Effector memory CD4-positive, alpha-beta T cell (primary cell): ENCODE data around the gene CACNA2D1.

Source experiments
- DNase-seq, 3 donors: peaks; one replicate each; pipeline ENCODE4 v3.0.0-alpha.2; 2020
- H3K27ac ChIP-seq: 2 replicates; pipeline ENCODE4 v1.7.0; 2013; ENCODE audit warnings: mild to moderate bottlenecking, low read length, moderate library complexity; ENCODE audit not compliant: insufficient read depth, poor library complexity, severe bottlenecking
- H3K27me3 ChIP-seq: replicated peaks from 2 replicates; pipeline ENCODE4 v1.7.0; 2013; ENCODE audit warnings: mild to moderate bottlenecking, low read length; ENCODE audit not compliant: insufficient read depth, control insufficient read depth, poor library complexity, severe bottlenecking
- H3K36me3 ChIP-seq: 2 replicates; pipeline ENCODE4 v1.7.0; 2013; ENCODE audit warnings: mild to moderate bottlenecking, low read length, moderate library complexity; ENCODE audit not compliant: control insufficient read depth, insufficient read depth
- H3K4me1 ChIP-seq: 2 replicates; pipeline ENCODE4 v1.7.0; 2013; ENCODE audit warnings: low read length, mild to moderate bottlenecking; ENCODE audit not compliant: control insufficient read depth, insufficient read depth, poor library complexity, severe bottlenecking
- H3K4me3 ChIP-seq: 2 replicates; pipeline ENCODE4 v1.7.0; 2013; ENCODE audit warnings: low read length, low read depth, mild to moderate bottlenecking; ENCODE audit not compliant: insufficient read depth, poor library complexity, severe bottlenecking
- H3K9me3 ChIP-seq: 2 replicates; pipeline ENCODE4 v1.7.0; 2013; ENCODE audit warnings: mild to moderate bottlenecking, low read length, moderate library complexity; ENCODE audit not compliant: control insufficient read depth

Gene CACNA2D1

GRCh38 chr7:82202107-82202506 is 241.5 kb downstream of the CACNA2D1 start:
- H3K4me3 ChIP-seq: no peak overlapping the region
- no peaks in the 10 kb centered on the region for H3K36me3 ChIP-seq
- DNase-seq: no peak
- no peaks in the 10 kb centered on the region for H3K27me3 ChIP-seq
- no peaks in the 10 kb centered on the region for H3K9me3 ChIP-seq
- no peaks in the 10 kb centered on the region for H3K4me1 ChIP-seq
- no peak overlapping the region for H3K27ac ChIP-seq

DNA sequence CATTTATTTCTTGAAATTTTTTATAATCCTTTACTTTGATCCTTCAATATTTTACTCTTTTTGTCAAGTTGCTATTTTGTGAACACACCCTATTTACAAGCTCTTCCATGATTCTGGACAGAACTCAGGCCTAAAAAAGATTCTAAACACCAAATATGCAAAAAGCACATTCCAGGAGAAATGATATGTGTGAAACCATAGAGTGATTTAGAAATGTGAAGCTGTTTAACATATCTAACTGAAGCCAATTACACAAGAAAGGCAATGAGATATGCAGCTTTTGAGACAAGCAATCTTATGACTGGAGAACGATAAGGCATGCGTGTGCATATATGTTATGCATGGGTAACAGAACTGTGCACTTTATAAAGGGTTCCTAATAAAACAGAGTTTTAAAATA is 243.0 kb downstream of the CACNA2D1 start:
- no peaks in the 10 kb centered on the region for H3K9me3 ChIP-seq
- no peak overlapping the region for H3K4me3 ChIP-seq
- no peaks in the 10 kb centered on the region for H3K4me1 ChIP-seq
- H3K27ac ChIP-seq: no peak overlapping the region
- no peak for DNase-seq
- H3K36me3 ChIP-seq: no peaks in the 10 kb centered on the region
- H3K27me3 ChIP-seq: no peaks in the 10 kb centered on the region

- Histone ChIP-seq H3K9me3 (no peaks in the 10 kb centered on the region), H3K4me3 (no peak overlapping the region), H3K27me3 (no peaks in the 10 kb centered on the region), H3K27ac (no peak overlapping the region), H3K4me1 (no peaks in the 10 kb centered on the region), H3K36me3 (no peaks in the 10 kb centered on the region)
- DNase-seq: no peak
Measured at GRCh38 chr7:82194016-82194643, 249.4 kb downstream of the CACNA2D1 start.

DNA sequence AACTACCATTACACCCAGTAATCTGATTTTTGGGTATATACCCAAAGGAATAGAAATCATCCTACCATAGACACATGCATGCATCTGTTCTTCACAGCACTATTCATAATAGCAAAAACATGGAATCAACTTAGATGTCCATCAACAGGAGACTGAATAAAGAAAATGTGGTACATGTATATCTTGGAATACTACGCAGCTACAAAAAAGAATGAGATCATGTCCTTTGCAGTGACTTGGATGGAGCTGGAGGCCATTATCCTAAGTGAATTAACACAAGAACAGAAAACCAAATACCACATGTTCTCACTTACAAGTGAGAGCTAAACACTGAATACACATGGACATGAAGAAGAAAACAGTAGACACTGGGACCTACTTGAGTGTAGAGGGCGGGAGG is 254.9 kb downstream of the CACNA2D1 start:
- H3K4me3 ChIP-seq: no peak overlapping the region
- no peaks in the 10 kb centered on the region for H3K9me3 ChIP-seq
- no peak for DNase-seq
- no peaks in the 10 kb centered on the region for H3K36me3 ChIP-seq
- H3K27me3 ChIP-seq: no peaks in the 10 kb centered on the region
- H3K27ac ChIP-seq: no peak overlapping the region
- H3K4me1 ChIP-seq: no peaks in the 10 kb centered on the region

- Histone ChIP-seq H3K9me3 (no peaks in the 10 kb centered on the region), H3K4me1 (no peaks in the 10 kb centered on the region), H3K36me3 (no peaks in the 10 kb centered on the region), H3K27ac (no peak overlapping the region), H3K4me3 (no peak overlapping the region), H3K27me3 (no peaks in the 10 kb centered on the region)
- no peak for DNase-seq
Measured at GRCh38 chr7:82185443-82185842, 258.1 kb downstream of the CACNA2D1 start.

GRCh38 chr7:82183634-82184033 is 259.9 kb downstream of the CACNA2D1 start:
- no peak for DNase-seq
- Histone ChIP-seq H3K4me3 (no peak overlapping the region), H3K36me3 (no peaks in the 10 kb centered on the region), H3K27me3 (no peaks in the 10 kb centered on the region), H3K27ac (no peak overlapping the region), H3K4me1 (no peaks in the 10 kb centered on the region), H3K9me3 (no peaks in the 10 kb centered on the region)

- no peak overlapping the region for H3K4me3 ChIP-seq
- no peak for DNase-seq
- H3K36me3 ChIP-seq: no peaks in the 10 kb centered on the region
- H3K27me3 ChIP-seq: no peaks in the 10 kb centered on the region
- no peaks in the 10 kb centered on the region for H3K9me3 ChIP-seq
- no peak overlapping the region for H3K27ac ChIP-seq
- no peaks in the 10 kb centered on the region for H3K4me1 ChIP-seq
Measured at GRCh38 chr7:82179311-82179710, 264.3 kb downstream of the CACNA2D1 start.

DNA sequence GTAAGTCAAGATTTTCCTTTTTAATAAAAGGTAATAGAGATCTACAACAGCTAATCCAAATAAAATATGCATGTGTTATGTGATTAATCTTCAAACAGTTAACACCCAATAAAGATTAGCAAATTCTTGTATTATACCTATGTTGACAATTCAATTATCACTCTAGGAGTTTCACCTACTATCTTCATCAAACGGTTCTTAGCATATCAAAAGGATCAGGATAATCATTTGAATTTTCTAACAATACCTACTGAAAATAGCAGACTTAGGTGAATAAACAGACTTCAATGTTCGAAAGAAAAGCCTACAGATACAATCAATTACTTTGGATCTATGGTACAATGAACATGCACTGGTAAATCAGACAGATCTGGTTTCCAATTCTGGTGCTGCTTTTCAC is 268.3 kb downstream of the CACNA2D1 start:
- H3K27ac ChIP-seq: no peak overlapping the region
- no peaks in the 10 kb centered on the region for H3K9me3 ChIP-seq
- DNase-seq: no peak
- no peaks in the 10 kb centered on the region for H3K4me1 ChIP-seq
- H3K27me3 ChIP-seq: no peaks in the 10 kb centered on the region
- no peaks in the 10 kb centered on the region for H3K36me3 ChIP-seq
- H3K4me3 ChIP-seq: no peak overlapping the region

- no peak overlapping the region for H3K27ac ChIP-seq
- no peaks in the 10 kb centered on the region for H3K27me3 ChIP-seq
- H3K9me3 ChIP-seq: no peaks in the 10 kb centered on the region
- H3K4me1 ChIP-seq: no peaks in the 10 kb centered on the region
- no peak for DNase-seq
- H3K36me3 ChIP-seq: no peaks in the 10 kb centered on the region
- H3K4me3 ChIP-seq: no peak overlapping the region
Measured at GRCh38 chr7:82173400-82174021, 270.1 kb downstream of the CACNA2D1 start.

DNA sequence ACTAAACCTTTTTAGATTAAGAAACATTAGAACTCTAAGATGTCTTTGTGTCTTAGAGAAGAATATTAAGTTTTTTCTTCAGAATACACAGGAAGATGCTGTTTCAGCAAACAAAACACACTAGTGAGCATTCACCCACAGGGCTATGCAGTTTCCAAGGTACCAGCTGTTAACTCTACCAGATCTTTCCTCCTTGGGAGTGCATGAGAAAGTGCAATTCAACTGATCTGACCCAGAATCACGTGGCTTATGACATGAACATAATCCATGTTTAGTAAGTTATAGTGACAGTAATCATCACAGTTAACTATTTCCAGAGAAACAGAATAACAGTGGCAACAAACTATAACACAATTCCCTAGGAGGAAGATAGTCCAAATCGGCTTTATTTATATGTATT is 270.7 kb downstream of the CACNA2D1 start:
- Histone ChIP-seq H3K36me3 (no peaks in the 10 kb centered on the region), H3K27ac (no peak overlapping the region), H3K4me3 (no peak overlapping the region), H3K4me1 (no peaks in the 10 kb centered on the region), H3K9me3 (no peaks in the 10 kb centered on the region), H3K27me3 (no peaks in the 10 kb centered on the region)
- no peak for DNase-seq
